NT2/D1 (cell line): ENCODE data around the gene OSGIN1.

ENCODE experiments used
- DNase-seq: peaks from one replicate; pipeline ENCODE4 v3.0.0-alpha.2; 2011; ENCODE audit warnings: low read depth, low spot score
- H3K27me3 ChIP-seq: 2 replicates; pipeline ENCODE4 v1.6.0; 2011; ENCODE audit warnings: mild to moderate bottlenecking; ENCODE audit not compliant: insufficient read length, insufficient read depth
- H3K36me3 ChIP-seq: 2 replicates; pipeline ENCODE4 v1.6.1; 2011; ENCODE audit warnings: mild to moderate bottlenecking, low read length, mixed read lengths; ENCODE audit not compliant: insufficient read depth, insufficient read length
- H3K4me1 ChIP-seq: 2 replicates; pipeline ENCODE4 v1.5.1; 2011; ENCODE audit not compliant: insufficient read depth, insufficient read length
- H3K4me3 ChIP-seq: 2 replicates; pipeline ENCODE4 v1.5.1; 2011; ENCODE audit warnings: low read depth; ENCODE audit not compliant: insufficient read length
- H3K9ac ChIP-seq: 2 replicates; pipeline ENCODE4 v1.6.0; 2011; ENCODE audit warnings: low read depth; ENCODE audit not compliant: insufficient read length
- H3K9me3 ChIP-seq: 2 replicates; pipeline ENCODE4 v1.5.1; 2011; ENCODE audit warnings: mild to moderate bottlenecking, low read length; ENCODE audit not compliant: insufficient read depth
- SUZ12 ChIP-seq: IDR thresholded peaks from 2 replicates; pipeline ENCODE4 v1.6.1; 2011; ENCODE audit not compliant: insufficient read length, insufficient read depth; ENCODE audit errors: extremely low read depth
- YY1 ChIP-seq: IDR thresholded peaks from 2 replicates; pipeline ENCODE4 v1.6.1; 2011; ENCODE audit not compliant: insufficient read length, insufficient read depth
- ZNF274 ChIP-seq: IDR thresholded peaks from 2 replicates; pipeline ENCODE4 v1.6.1; 2011; ENCODE audit warnings: mild to moderate bottlenecking, low read depth, low read length

OSGIN1 gene

DNA sequence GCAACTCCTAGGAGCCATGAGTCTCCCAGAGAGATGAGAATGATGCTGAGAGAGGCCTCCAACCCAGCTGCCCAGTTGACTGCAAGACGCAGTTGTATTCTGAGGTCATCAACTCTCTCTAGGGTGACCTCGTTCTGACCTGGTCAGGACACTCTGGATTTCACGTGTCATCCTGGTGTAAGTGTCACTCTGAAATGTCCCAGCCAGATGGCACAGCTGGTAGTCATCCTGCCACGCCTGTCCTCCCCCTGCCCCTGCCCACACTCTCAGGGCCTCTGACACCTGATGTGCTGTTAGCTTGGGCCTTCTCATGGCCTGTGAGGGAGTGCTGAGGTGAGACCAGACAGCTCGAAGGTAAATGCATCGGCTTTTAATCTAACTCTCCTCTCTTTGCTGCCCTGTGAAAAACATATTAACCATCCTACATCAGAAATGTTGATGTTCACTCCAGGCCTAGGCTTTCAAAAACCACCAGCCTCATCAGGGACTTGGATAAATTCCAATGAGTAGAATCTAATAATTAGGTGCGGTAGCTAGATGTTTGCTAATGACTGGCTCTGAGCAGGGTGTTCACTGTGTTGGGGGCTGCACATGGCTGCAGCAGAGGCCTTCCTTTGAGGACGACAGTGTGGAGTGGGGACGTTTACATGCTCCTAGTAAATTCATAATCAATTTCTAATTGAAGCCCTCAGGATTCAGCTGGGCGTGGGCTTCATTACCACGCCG lies 40.4 kb upstream of the OSGIN1 start:
- Histone ChIP-seq H3K36me3 (peaks cover 38% of the 10 kb centered on the region), H3K9me3 (no peaks in the 10 kb centered on the region), H3K27me3 (no peaks in the 10 kb centered on the region), H3K4me1 (peaks cover 9% of the 10 kb centered on the region), H3K9ac (no peak overlapping the region), H3K4me3 (no peak overlapping the region)
- TF ChIP-seq ZNF274: no peak
- no peak for TF ChIP-seq SUZ12
- no peak for TF ChIP-seq YY1
- DNase-seq: no peak

DNA sequence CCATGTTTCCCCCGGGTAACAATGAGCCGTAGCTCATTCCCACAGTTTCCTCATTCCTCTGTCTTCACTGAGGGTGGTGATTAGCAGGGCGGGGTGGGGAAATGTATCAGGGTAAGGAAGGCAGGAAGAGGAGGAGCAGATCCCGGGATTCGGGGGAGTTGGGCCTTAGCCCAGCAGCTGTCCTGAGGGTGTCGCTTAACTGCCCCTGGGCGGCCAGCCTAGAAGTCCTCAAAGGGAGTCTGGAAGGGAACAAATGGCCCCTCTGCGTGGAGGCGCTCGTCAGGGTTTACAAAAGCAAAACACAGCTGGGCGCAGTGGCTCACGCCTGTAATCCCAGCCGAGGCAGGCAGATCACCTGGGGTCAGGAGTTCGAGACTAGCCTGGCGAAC lies 39.8 kb upstream of the OSGIN1 start:
- Histone ChIP-seq H3K36me3 (peaks cover 43% of the 10 kb centered on the region), H3K27me3 (no peaks in the 10 kb centered on the region), H3K4me1 (peaks cover 9% of the 10 kb centered on the region), H3K9me3 (no peaks in the 10 kb centered on the region), H3K9ac (no peak overlapping the region), H3K4me3 (no peak overlapping the region)
- no peak for DNase-seq
- TF ChIP-seq ZNF274 (no peak), SUZ12 (no peak), YY1 (no peak)

DNA sequence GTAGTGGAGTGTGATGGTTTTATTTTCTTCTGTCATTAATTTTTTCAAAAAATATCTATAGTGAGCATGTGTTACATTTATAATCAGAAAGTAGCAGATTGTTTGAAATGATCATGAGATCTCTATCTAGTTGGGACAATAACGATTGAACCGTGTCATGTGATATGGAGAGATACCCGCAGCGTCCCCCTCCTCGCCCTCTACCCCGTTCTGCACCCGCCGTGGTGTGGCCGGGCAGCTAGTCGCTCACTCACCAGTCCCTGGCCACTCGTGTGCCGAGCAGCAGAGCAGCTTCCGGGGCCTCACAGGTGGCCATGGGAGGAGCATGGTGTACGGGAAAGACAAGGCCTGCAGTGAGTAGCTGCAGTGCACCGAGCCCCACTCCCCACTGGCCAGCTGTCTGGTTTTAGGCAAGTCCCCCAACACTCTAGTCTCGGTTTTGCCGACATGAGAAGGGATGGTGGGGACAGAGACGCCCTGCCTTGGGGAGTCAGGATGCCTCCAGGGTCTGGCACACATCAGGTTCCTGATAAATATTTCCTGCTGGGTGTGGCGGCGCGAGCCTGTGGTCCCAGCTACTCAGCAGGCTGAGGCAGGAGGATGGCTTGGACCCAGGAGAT lies 38.8 kb upstream of the OSGIN1 start:
- peaks cover 53% of the 10 kb centered on the region for H3K36me3 ChIP-seq
- H3K9me3 ChIP-seq: no peaks in the 10 kb centered on the region
- H3K9ac ChIP-seq: no peak overlapping the region
- H3K4me1 ChIP-seq: peaks cover 9% of the 10 kb centered on the region
- no peak for DNase-seq
- H3K27me3 ChIP-seq: no peaks in the 10 kb centered on the region
- no peak overlapping the region for H3K4me3 ChIP-seq
- TF ChIP-seq SUZ12 (no peak), ZNF274 (no peak), YY1 (no peak)

DNA sequence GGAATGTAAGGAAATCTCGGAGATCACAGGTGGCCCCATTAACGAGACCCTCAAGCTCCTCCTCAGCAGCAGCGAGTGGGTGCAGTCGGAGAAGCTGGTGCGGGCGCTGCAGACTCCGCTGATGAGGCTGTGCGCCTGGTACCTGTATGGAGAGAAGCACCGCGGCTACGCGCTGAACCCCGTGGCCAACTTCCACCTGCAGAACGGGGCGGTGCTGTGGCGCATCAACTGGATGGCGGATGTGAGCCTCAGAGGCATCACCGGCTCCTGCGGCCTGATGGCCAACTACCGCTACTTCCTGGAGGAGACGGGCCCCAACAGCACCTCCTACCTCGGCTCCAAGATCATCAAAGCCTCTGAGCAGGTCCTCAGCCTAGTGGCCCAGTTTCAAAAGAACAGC lies 38.0 kb upstream of the OSGIN1 start:
- Histone ChIP-seq H3K9me3 (no peaks in the 10 kb centered on the region), H3K9ac (no peak overlapping the region), H3K4me1 (peaks cover 9% of the 10 kb centered on the region), H3K27me3 (no peaks in the 10 kb centered on the region), H3K4me3 (no peak overlapping the region), H3K36me3 (peaks cover 62% of the 10 kb centered on the region)
- no peak for DNase-seq
- no peak for TF ChIP-seq SUZ12
- no peak for TF ChIP-seq ZNF274
- TF ChIP-seq YY1: no peak

DNA sequence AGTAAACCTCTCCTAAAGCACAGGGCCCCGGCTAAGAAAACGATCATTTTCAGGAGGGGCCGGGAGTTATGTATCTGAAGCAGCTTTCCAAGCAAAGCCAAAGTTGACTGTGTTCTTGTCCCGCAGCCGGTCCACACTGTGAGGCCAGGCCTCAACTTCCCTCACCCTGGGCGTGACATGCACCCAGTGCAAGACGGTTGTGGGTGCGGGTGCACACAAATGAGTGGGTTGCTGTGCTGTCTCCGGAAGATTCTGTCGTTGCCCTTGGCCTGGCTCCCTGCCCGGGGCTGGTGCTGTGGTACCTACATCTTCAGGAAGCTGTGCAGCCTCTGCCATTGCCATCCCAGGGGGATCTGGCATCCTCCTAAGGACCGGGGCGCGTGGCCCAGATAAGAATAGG lies 37.5 kb upstream of the OSGIN1 start:
- no peak for DNase-seq
- no peak overlapping the region for H3K9ac ChIP-seq
- no peak for TF ChIP-seq YY1
- no peak for TF ChIP-seq SUZ12
- TF ChIP-seq ZNF274: no peak

DNA sequence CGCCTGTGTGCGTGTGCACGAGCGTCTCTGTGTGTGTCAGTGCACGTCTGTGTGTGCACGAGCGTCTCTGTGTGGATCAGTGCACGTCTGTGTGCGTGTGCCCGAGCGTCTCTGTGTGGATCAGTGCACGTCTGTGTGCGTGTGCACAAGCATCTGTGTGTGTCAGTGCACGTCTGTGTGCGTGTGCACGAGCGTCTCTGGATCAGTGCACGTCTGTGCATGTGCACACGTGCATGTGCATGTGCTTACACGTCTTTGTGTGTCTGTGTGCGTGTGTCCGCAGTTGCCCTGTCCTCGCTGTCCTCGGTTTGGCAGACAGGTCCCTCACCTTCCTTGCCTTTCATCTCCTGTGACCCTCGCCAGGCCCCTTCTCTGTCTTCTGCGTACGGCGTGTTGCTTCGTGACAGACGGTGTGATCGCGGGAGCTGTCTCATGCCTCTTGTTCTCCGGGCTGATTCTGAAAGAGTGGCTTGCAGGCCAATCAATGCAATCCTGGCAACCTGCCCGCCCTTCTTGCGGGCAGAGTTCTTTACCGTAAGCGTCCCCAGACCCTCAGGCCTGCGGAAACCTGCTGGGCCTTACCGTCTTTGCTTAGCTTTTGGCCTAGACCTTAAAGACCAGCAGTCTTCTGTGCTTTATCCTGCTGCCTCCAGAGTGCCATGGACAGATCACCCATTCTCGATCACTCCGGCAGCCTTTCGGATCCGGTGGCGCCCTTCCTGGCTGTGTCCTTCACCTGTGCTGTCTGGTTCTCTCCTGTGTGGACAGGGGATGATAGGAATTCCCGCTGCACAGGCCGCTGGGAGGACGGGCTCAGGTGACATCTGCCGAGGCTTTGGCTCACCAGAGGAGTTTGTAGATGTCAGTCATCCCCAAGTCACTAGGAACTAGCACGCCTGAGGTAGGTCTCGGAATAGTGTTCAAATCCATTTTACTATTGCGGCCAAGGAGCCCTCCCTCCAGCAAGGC lies 35.6 kb upstream of the OSGIN1 start:
- no peak for DNase-seq
- H3K27me3 ChIP-seq: no peaks in the 10 kb centered on the region
- H3K9ac ChIP-seq: no peak overlapping the region
- no peak overlapping the region for H3K4me3 ChIP-seq
- H3K36me3 ChIP-seq: peaks cover 51% of the 10 kb centered on the region
- TF ChIP-seq YY1 (no peak), ZNF274 (no peak), SUZ12 (no peak)
- H3K9me3 ChIP-seq: no peaks in the 10 kb centered on the region
- H3K4me1 ChIP-seq: peaks cover 2% of the 10 kb centered on the region

More for the DNA sequence above, 37.5 kb upstream of the OSGIN1 start:
- Histone ChIP-seq H3K9me3 (no peaks in the 10 kb centered on the region), H3K27me3 (no peaks in the 10 kb centered on the region), H3K36me3 (peaks cover 60% of the 10 kb centered on the region), H3K4me1 (peaks cover 9% of the 10 kb centered on the region), H3K4me3 (no peak overlapping the region)
